Measurements from ENCODE around the gene BEST1.

GRCh38 chr11:61905067-61905696 is 45.0 kb upstream of the BEST1 start:
- TF ChIP-seq CTCF (IDR thresholded peaks at IDR 0.05) (no peak), POLR2A (IDR thresholded peaks at IDR 0.05) (no peak)

Measured in esophagus squamous epithelium (tissue), 4 donors.